Measurements from ENCODE around the gene TRIM56. TPM values are rescaled to one million over a fixed set of nuclear protein-coding genes. Genes with fewer than 3 reads are reported as not detected.

TRIM56 gene
- total RNA-seq, 2 experiments from 2014 or later: 66.8 to 67.9 TPM

- POLR2A ChIA-PET: interaction anchor here (0.7 kb wide), 1 partner anchor 11 kb away, joined by 3 read pairs; the partner anchor contains the start of gene SERPINE1
- H3K4me3 Mint-ChIP-seq: peak overlapping the region; percentile 54
- ATAC-seq: no peak
- peak overlapping the region; percentile 82 for H3K27ac Mint-ChIP-seq
- DNase-seq: no peak
- no peaks in the 10 kb centered on the region for H3K9me3 Mint-ChIP-seq (ENCODE audit: insufficient read depth)
- H3K27me3 Mint-ChIP-seq (ENCODE audit: low read depth): peaks cover 19% of the 10 kb centered on the region
- no peaks in the 10 kb centered on the region for H3K36me3 Mint-ChIP-seq (ENCODE audit: low read depth)
- peaks cover 45% of the 10 kb centered on the region for H3K4me1 Mint-ChIP-seq (ENCODE audit: low read depth)
- CTCF ChIA-PET: interaction anchor here (0.9 to 14.9 kb wide), 8 partner anchors 13 to 236 kb away, joined by 3 to 232 read pairs (median 4); partner anchors contain the start of genes SERPINE1 and TRIM56
Measured at GRCh38 chr7:101137651-101138212, 52.5 kb downstream of the TRIM56 start.

- peak overlapping the region; percentile 82 for H3K27ac Mint-ChIP-seq
- peaks cover 47% of the 10 kb centered on the region for H3K4me1 Mint-ChIP-seq (ENCODE audit: low read depth)
- ATAC-seq (peak; percentile 90), DNase-seq (peak; percentile 91)
- no peaks in the 10 kb centered on the region for H3K9me3 Mint-ChIP-seq (ENCODE audit: insufficient read depth)
- peaks cover 16% of the 10 kb centered on the region for H3K27me3 Mint-ChIP-seq (ENCODE audit: low read depth)
- H3K36me3 Mint-ChIP-seq (ENCODE audit: low read depth): no peaks in the 10 kb centered on the region
- peak overlapping the region; percentile 54 for H3K4me3 Mint-ChIP-seq
- CTCF ChIA-PET: interaction anchor here (0.6 to 14.9 kb wide), 10 partner anchors 8 to 237 kb away, joined by 3 to 232 read pairs (median 4); partner anchors contain the start of genes SERPINE1 and TRIM56
- POLR2A ChIA-PET: interaction anchor here (0.7 kb wide), 2 partner anchors 12 to 43 kb away, joined by 3 to 5 read pairs; partner anchors contain the start of gene SERPINE1
Measured at GRCh38 chr7:101138213-101138870, 53.1 kb downstream of the TRIM56 start.

- ChIA-PET CTCF (interaction anchor here (0.7 to 14.9 kb wide), 9 partner anchors 14 to 143 kb away, joined by 3 to 232 read pairs (median 7); partner anchors contain the start of gene SERPINE1), POLR2A (interaction anchor here (0.7 to 1.2 kb wide), 2 partner anchors 53 to 300 kb away, joined by 3 to 4 read pairs; no protein-coding TSS in a partner anchor)
- Mint-ChIP-seq H3K27ac (peak overlapping the region; percentile 67), H3K9me3 (ENCODE audit: insufficient read depth) (no peaks in the 10 kb centered on the region), H3K27me3 (ENCODE audit: low read depth) (peaks cover 19% of the 10 kb centered on the region), H3K36me3 (ENCODE audit: low read depth) (no peaks in the 10 kb centered on the region), H3K4me1 (ENCODE audit: low read depth) (peaks cover 51% of the 10 kb centered on the region), H3K4me3 (no peak overlapping the region)
- no peak for ATAC-seq
- DNase-seq: no peak
Measured at GRCh38 chr7:101140339-101140699, 55.0 kb downstream of the TRIM56 start.

- peaks cover 21% of the 10 kb centered on the region for H3K27me3 Mint-ChIP-seq (ENCODE audit: low read depth)
- H3K27ac Mint-ChIP-seq: peak overlapping the region; percentile 55
- POLR2A ChIA-PET: interaction anchor here (0.7 to 1.2 kb wide), 2 partner anchors 54 to 300 kb away, joined by 3 to 4 read pairs; no protein-coding TSS in a partner anchor
- ATAC-seq: no peak
- no peak overlapping the region for H3K4me3 Mint-ChIP-seq
- no peaks in the 10 kb centered on the region for H3K9me3 Mint-ChIP-seq (ENCODE audit: insufficient read depth)
- CTCF ChIA-PET: interaction anchor here (0.6 to 14.9 kb wide), 12 partner anchors 14 to 545 kb away, joined by 3 to 232 read pairs (median 4); partner anchors contain the start of gene SERPINE1
- peaks cover 51% of the 10 kb centered on the region for H3K4me1 Mint-ChIP-seq (ENCODE audit: low read depth)
- H3K36me3 Mint-ChIP-seq (ENCODE audit: low read depth): no peaks in the 10 kb centered on the region
- DNase-seq: no peak
Measured at GRCh38 chr7:101140746-101141382, 55.6 kb downstream of the TRIM56 start.

Other genes starting within 250 kb of the TRIM56 start
- gene SLC12A9, start 232.8 kb upstream of the TRIM56 start, total RNA-seq: 10 to 100 TPM; 28.3 to 29.5 TPM
- gene TRIP6, start 218.1 kb upstream of the TRIM56 start, total RNA-seq: 10 to 100 TPM; 25.5 to 28.6 TPM
- gene SRRT, start 210.4 kb upstream of the TRIM56 start, total RNA-seq: 100 to 1,000 TPM; 273 to 292 TPM
- gene UFSP1, start 195.8 kb upstream of the TRIM56 start, total RNA-seq: 1 to 10 TPM; 2.0 to 3.7 TPM
- not detected for gene ACHE, start 189.6 kb upstream of the TRIM56 start, total RNA-seq
- not detected for gene MUC3A, start 135.9 kb upstream of the TRIM56 start, total RNA-seq
- not detected for gene MUC12, start 115.9 kb upstream of the TRIM56 start, total RNA-seq
- not detected for gene MUC17, start 65.4 kb upstream of the TRIM56 start, total RNA-seq
- gene SERPINE1, start 41.6 kb downstream of the TRIM56 start, total RNA-seq: under 1 TPM; 0.47 to 0.58 TPM
- gene AP1S1, start 69.0 kb downstream of the TRIM56 start, total RNA-seq: 10 to 100 TPM; 46.2 to 48.9 TPM
- gene VGF, start 80.1 kb downstream of the TRIM56 start, total RNA-seq: under 1 TPM; 0.29 to 0.53 TPM
- not detected for gene NAT16, start 94.8 kb downstream of the TRIM56 start, total RNA-seq
- gene MOGAT3, start 115.6 kb downstream of the TRIM56 start, total RNA-seq: not detected
- 10 to 100 TPM; 51.1 to 58.1 TPM for gene PLOD3, start 132.1 kb downstream of the TRIM56 start, total RNA-seq
- 10 to 100 TPM; 56.1 to 58.4 TPM for gene ZNHIT1, start 132.7 kb downstream of the TRIM56 start, total RNA-seq
- 10 to 100 TPM; 19.6 to 21.2 TPM for gene CLDN15, start 152.3 kb downstream of the TRIM56 start, total RNA-seq
- gene FIS1, start 159.6 kb downstream of the TRIM56 start, total RNA-seq: 100 to 1,000 TPM; 103 to 108 TPM
- 10 to 100 TPM in 1 of 2 experiments, 1 to 10 TPM in 1; 9.9 to 11.1 TPM for gene IFT22, start 236.3 kb downstream of the TRIM56 start, total RNA-seq